Stimulated activated naive B cell treated with anti-CD40 and anti-IgM and Interleukin-4, amounts not matched to agents 10 μg/mL and 1 μg/mL and 100 μg/mL, for 72 hours (primary cell): Measurements from ENCODE around the gene TMEM207.

Experiments used
- ATAC-seq, 2 donors: fragments of 150-1000 bp; cut with Tn5 transposase; replicated peaks; 2 replicates each; pipeline ENCODE4 v1.10.0; 2021; ENCODE audit warnings: moderate library complexity in 1 of 2
- DNase-seq: peaks from one replicate; pipeline ENCODE4 v3.0.0; 2021
- H3K27ac Mint-ChIP-seq: one replicate; pipeline ENCODE4 v1.8.0; 2022; ENCODE audit warnings: mild to moderate bottlenecking, mixed read lengths
- H3K27me3 Mint-ChIP-seq, 2 donors: one replicate each; pipeline ENCODE4 v1.8.0; 2022; ENCODE audit warnings: mixed read lengths in 2 of 2
- H3K36me3 Mint-ChIP-seq, 2 donors: one replicate each; pipeline ENCODE4 v1.8.0; 2022; ENCODE audit warnings: mixed read lengths in 2 of 2, mild to moderate bottlenecking in 1 of 2
- H3K4me1 Mint-ChIP-seq, 2 donors: one replicate each; pipeline ENCODE4 v1.8.0; 2022; ENCODE audit warnings: mixed read lengths in 2 of 2, mild to moderate bottlenecking in 1 of 2
- H3K4me3 Mint-ChIP-seq, 2 donors: one replicate each; pipeline ENCODE4 v1.8.0; 2022; ENCODE audit warnings: mild to moderate bottlenecking in 2 of 2, mixed read lengths in 2 of 2, moderate library complexity in 1 of 2
- H3K9me3 Mint-ChIP-seq, 2 donors: one replicate each; pipeline ENCODE4 v1.8.0; 2022; ENCODE audit warnings: mixed read lengths in 2 of 2, mild to moderate bottlenecking in 1 of 2

TMEM207 gene

DNA sequence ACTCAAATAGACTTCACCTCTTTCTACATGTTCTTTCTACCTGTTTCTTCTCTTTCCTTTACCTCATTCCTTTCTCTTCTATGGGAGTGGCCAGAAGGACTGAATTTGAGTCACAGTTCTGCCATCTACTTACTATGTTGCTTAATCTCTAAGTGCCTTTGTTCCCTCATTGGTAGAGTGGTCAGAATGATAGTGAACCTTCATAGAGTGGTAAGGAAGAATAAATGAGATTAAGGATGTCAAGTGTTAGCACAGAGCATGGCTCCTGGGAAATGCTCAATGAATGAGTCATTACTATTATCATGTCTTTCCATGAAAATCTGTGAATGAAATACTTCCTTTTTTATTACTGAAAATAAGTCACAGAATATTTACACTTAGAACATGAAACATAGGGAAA lies 17.5 kb downstream of the TMEM207 start:
- Mint-ChIP-seq H3K27ac (no peak overlapping the region), H3K4me3 (no peak overlapping the region), H3K9me3 (peaks cover 0 to 4% of the 10 kb centered on the region in 2 donors), H3K4me1 (no peaks in the 10 kb centered on the region), H3K36me3 (no peaks in the 10 kb centered on the region), H3K27me3 (peaks cover 7 to 12% of the 10 kb centered on the region in 2 donors)
- DNase-seq, result no peak
- ATAC-seq, result no peak

DNA sequence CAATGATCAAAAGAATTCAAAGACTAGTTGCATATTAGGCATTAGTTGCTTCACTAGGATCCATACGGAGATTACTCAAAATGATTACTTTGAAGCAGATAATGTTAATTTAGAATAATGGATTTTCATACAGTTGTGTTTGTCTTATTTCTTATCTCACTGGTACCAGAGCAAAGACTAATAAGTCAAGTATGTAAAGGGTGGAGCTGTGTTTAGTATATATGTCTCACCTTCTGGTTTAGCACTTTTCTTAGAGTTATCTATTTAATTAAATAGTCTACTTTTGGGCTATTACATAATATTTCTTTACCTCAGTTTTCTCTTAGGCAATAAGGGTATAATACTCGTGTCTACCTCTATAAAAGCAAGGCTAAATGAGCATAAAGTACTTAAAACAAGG lies 18.8 kb downstream of the TMEM207 start:
- no peak overlapping the region for H3K4me3 Mint-ChIP-seq
- H3K27ac Mint-ChIP-seq, result no peak overlapping the region
- H3K9me3 Mint-ChIP-seq, result peaks cover 0 to 4% of the 10 kb centered on the region in 2 donors
- peaks cover 0 to 4% of the 10 kb centered on the region in 2 donors for H3K27me3 Mint-ChIP-seq
- H3K4me1 Mint-ChIP-seq, result no peaks in the 10 kb centered on the region
- DNase-seq, result no peak
- no peak for ATAC-seq
- no peaks in the 10 kb centered on the region for H3K36me3 Mint-ChIP-seq

DNA sequence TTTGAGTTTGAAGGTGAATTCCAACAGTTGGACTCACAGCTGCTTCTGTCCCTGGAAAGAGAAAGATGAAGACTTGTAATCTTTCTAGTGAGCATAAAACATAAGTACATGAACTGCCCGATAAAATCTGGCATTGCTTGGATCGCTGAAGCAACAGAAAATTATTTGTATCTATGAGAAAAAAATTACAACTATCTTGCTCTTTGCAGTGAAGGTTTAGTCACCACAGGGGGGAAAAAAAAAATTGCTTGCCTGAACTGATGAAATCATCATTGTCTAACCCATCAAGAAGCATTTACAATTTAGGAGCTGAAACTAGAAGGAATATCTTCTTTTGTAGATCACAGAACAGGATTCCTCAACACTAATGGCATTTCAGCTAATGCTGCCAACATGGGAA lies 20.0 kb downstream of the TMEM207 start:
- no peak for DNase-seq
- Mint-ChIP-seq H3K27me3 (peaks cover 0 to 4% of the 10 kb centered on the region in 2 donors), H3K4me1 (peaks cover 0 to 5% of the 10 kb centered on the region in 2 donors), H3K4me3 (no peak overlapping the region), H3K9me3 (peaks cover 0 to 4% of the 10 kb centered on the region in 2 donors), H3K27ac (no peak overlapping the region), H3K36me3 (no peaks in the 10 kb centered on the region)
- no peak for ATAC-seq

DNA sequence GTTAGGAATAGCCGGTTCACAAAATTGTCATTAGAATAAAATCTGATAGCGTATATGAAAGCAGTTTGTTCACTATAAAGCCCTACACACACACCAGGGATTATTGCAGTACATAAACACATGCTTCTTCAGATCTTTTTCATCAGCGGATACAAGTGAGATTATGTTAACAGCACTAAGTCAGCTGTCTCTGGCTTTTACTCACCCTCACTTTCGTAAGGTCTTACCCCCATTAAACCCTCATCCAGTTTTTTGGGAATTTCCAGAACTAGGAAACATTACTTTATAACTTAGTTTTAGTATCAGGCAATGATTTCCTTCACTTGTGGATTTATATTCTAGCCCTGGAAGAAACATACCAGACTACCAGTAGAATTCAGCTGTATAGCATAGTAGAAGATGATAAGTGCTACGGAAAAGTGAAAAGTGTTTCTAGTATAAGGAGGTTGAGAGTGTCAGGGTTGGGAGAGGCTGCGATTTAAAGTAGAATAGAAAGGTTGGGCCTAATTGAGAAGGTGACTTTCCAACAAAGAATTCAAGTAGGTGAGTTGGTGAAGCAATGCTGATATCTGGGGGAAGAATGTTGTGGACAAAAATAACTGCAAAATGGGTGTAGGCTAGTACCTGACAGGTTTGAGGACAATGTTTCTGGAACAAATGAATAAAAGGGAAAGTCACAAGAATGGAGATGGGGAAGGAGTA lies 22.7 kb downstream of the TMEM207 start:
- ATAC-seq (no peak), DNase-seq (no peak)
- Mint-ChIP-seq H3K9me3 (no peaks in the 10 kb centered on the region), H3K36me3 (no peaks in the 10 kb centered on the region), H3K4me3 (no peak overlapping the region), H3K27me3 (no peaks in the 10 kb centered on the region), H3K4me1 (peaks cover 2 to 10% of the 10 kb centered on the region in 2 donors), H3K27ac (no peak overlapping the region)

DNA sequence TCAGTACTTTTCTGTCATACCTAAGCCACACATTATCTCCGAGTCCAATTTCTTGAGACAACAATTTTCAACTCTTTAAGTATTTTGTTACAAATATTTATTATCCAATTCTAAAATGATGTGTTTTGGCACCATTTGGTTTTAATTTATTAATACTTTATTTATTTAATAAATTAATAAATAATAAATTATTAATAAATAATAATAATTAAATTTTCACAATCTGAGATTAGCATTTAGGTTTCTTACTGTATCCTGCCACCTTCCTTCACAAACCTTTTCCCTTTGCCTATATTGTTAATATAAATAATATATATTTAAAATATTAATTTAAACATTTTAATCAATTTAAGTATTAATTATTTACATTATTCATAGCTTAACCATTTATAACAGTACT lies 23.9 kb downstream of the TMEM207 start:
- Mint-ChIP-seq H3K36me3 (no peaks in the 10 kb centered on the region), H3K4me3 (no peak overlapping the region), H3K27ac (no peak overlapping the region), H3K27me3 (no peaks in the 10 kb centered on the region), H3K4me1 (peaks cover 2 to 10% of the 10 kb centered on the region in 2 donors), H3K9me3 (no peaks in the 10 kb centered on the region)
- DNase-seq (no peak), ATAC-seq (no peak)

DNA sequence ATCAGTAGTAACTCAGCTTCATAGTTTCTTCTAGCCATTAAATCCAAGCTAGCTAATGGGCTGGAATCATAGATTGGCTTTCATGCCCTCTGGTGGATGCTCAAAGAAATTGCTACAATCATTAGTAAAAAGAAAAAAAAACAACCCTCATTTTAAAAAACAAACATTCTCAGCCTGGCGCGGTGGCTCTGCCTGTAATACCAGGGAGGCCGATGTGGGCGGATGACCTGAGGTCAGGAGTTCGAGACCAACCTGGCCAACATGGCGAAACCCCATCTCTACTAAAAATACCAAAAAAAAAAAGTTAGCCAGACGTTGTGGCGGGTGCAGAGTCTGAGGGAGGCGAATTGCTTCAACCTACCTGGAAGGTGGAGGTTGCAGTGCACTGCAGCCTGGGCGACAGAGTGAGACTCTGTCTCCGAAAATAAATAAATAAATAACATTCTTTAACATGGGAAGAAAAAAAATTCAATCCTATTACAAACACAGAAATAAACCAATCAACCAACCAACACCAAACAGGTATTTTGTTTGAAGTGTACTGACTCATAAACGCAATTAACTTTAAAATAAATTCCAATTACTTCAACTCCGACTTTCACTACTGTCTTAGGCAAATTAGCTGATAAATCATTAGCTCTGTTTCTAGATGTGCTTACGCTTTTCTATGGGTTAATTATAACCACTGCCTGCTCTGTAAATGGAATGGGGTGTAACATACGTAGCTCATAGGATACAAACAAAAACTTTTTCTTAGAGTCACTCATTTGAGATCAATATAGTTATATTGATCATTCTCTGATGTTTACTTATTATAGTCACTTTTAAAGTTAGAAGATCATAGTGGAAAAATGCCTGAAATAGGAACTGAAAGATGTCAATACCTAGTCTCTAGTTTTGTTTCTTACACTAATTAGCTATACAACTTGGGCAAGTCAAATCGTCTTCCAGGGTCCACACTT lies 24.9 kb downstream of the TMEM207 start:
- no peaks in the 10 kb centered on the region for H3K36me3 Mint-ChIP-seq
- ATAC-seq (peak; percentile 44 to 61), DNase-seq (peak; percentile 6)
- H3K27ac Mint-ChIP-seq, result peak overlapping the region; percentile 43
- no peaks in the 10 kb centered on the region for H3K27me3 Mint-ChIP-seq
- no peak overlapping the region for H3K4me3 Mint-ChIP-seq
- no peaks in the 10 kb centered on the region for H3K9me3 Mint-ChIP-seq
- H3K4me1 Mint-ChIP-seq, result peaks cover 2 to 10% of the 10 kb centered on the region in 2 donors

DNA sequence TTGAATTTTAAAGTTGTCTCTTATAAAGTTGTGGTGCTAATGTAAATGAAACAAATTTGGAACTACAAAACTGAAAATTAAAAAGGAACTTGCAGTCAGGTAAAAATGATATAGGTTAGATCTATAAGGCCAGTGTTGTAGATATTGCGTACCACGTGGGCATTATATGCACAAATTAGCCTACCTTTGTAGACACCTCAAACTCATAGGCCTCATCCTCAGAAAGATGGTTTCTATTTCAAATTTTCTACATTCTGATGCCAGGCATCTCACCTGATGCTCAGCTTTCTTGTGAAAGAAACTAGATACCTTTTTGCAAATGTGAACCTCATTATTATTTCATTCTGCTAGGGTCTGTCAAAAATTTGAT lies 25.6 kb downstream of the TMEM207 start:
- ATAC-seq, result no peak
- Mint-ChIP-seq H3K27ac (no peak overlapping the region), H3K4me1 (peaks cover 2 to 10% of the 10 kb centered on the region in 2 donors), H3K27me3 (no peaks in the 10 kb centered on the region), H3K4me3 (no peak overlapping the region), H3K36me3 (no peaks in the 10 kb centered on the region), H3K9me3 (no peaks in the 10 kb centered on the region)
- DNase-seq, result no peak

DNA sequence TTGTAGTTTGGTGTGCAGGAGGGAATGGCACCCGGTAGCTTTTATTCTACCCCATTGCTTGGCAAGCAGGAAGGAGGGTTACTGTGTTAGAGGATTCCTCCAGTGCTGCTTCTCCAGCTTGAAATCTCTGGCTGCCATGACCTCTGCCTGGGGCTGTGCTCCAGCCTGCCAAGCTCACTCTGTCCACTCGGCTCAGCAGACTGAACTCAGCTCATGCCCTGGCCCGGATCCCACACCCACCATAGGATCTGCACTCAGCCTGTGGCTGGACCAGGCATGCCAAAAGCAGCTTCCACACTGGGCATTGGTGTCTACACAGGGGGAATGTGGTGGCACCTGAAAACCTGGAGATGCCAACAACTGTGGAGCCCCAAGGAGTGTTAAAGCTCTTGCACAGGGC lies 35.4 kb downstream of the TMEM207 start:
- Mint-ChIP-seq H3K27ac (no peak overlapping the region), H3K27me3 (peaks cover 6% of the 10 kb centered on the region in 2 donors), H3K36me3 (no peaks in the 10 kb centered on the region), H3K4me3 (no peak overlapping the region), H3K9me3 (peaks cover 0 to 9% of the 10 kb centered on the region in 2 donors), H3K4me1 (no peaks in the 10 kb centered on the region)
- no peak for ATAC-seq
- no peak for DNase-seq

DNA sequence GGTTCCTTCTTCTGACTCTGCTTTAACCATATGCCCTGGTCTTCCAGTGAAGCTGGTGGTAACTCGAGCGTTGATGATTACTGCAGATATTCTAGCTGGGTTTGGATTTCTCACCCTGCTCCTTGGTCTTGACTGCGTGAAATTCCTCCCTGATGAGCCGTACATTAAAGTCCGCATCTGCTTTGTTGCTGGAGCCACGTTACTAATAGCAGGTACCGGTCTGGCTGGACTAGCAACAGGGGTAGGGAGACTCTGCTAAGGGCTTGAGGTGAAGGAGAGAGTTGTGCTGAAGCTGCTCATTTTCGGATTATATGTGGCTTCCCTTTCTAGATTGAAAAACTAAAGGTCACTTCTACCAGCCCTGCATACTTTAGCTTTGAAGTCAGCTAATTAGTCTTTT lies 45.0 kb downstream of the TMEM207 start:
- H3K27ac Mint-ChIP-seq, result no peak overlapping the region

DNA sequence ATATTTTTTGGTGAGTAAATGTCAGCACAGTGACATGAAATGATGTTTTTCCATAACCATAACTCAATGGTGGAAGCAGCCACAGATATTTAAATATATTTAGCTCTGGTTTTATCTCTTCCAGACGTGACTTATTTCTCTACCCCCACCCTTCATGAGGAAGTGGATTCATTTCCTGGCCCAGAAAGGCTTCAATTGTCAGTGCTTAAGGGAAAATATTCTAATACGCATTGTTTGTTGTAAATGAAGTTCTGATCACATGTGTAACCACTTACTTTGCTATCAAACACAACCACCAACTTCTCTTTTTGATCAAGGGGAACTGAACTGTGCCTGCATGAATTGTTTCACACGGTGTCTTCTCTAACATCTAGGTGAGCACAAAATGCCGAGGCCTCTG lies 47.7 kb downstream of the TMEM207 start:
- Mint-ChIP-seq H3K4me3 (no peak overlapping the region), H3K27me3 (no peaks in the 10 kb centered on the region), H3K27ac (no peak overlapping the region), H3K9me3 (no peaks in the 10 kb centered on the region), H3K4me1 (no peaks in the 10 kb centered on the region), H3K36me3 (no peaks in the 10 kb centered on the region)
- no peak for DNase-seq
- no peak for ATAC-seq

More for the DNA sequence above, 45.0 kb downstream of the TMEM207 start:
- no peaks in the 10 kb centered on the region for H3K9me3 Mint-ChIP-seq
- H3K27me3 Mint-ChIP-seq, result no peaks in the 10 kb centered on the region
- ATAC-seq, result no peak
- no peaks in the 10 kb centered on the region for H3K36me3 Mint-ChIP-seq
- no peak for DNase-seq
- no peak overlapping the region for H3K4me3 Mint-ChIP-seq
- H3K4me1 Mint-ChIP-seq, result no peaks in the 10 kb centered on the region

DNA sequence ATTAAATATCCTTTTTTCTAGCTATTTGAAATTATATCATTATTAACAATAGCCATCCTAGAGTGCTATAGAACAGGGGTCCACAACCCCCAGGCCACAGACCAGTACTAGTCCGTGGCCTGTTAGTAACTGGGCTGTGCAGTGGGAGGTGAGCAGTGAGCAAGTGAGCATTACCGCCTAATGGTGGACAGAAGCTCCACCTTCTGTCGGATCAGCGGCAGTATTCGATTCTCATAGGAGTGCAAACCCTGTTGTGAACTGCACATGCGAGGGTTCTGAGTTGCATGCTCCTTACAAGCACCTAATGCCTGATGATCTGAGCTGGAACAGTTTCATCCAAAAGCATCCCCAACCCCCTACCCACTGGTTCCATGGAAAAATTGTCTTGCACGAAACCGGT lies 50.0 kb downstream of the TMEM207 start:
- no peak for DNase-seq
- no peaks in the 10 kb centered on the region for H3K4me1 Mint-ChIP-seq
- H3K27me3 Mint-ChIP-seq, result no peaks in the 10 kb centered on the region
- ATAC-seq, result no peak
- H3K4me3 Mint-ChIP-seq, result no peak overlapping the region
- no peaks in the 10 kb centered on the region for H3K9me3 Mint-ChIP-seq
- no peaks in the 10 kb centered on the region for H3K36me3 Mint-ChIP-seq
- no peak overlapping the region for H3K27ac Mint-ChIP-seq

DNA sequence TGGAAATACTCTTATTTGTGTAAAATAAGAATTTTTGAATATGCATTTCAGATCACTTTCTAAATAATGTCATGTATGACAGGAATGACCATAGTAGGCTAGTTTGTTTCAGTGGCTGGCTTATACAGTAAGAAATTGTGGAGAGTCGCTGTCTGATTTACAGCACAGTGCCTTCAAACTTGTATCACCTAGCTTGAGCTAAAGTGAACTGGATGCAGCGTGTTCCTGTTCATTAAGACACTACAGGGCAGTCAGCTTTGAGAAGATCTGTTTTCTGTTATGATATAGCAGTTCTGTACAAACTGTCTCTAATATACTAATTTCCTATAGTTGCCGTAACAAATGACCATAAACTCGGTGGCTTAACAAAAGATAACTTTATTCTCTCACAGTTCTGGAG lies 51.8 kb downstream of the TMEM207 start:
- Mint-ChIP-seq H3K4me1 (no peaks in the 10 kb centered on the region), H3K36me3 (no peaks in the 10 kb centered on the region), H3K9me3 (no peaks in the 10 kb centered on the region), H3K27ac (no peak overlapping the region), H3K27me3 (no peaks in the 10 kb centered on the region), H3K4me3 (no peak overlapping the region)
- ATAC-seq (no peak), DNase-seq (no peak)

DNA sequence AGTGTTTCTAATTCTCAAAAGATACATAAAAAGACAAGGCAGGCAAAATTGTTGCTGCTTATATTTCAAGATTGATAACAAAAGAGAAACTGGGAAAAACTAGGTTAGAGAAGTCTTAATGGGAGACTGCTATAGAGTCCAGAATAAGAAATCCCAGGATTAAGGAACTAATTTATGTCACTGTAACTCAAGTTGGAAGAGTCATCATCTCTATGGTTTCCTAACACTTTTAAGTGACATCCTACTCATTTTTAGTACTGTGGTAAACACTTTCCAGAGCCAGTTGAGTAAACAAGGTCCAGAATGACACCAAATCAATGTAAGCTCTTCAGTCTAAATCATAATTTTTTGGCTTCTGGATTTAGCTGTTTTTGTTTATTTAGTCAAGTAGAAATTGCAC lies 53.7 kb downstream of the TMEM207 start:
- DNase-seq (no peak), ATAC-seq (no peak)
- no peaks in the 10 kb centered on the region for H3K27me3 Mint-ChIP-seq
- H3K36me3 Mint-ChIP-seq, result no peaks in the 10 kb centered on the region
- H3K9me3 Mint-ChIP-seq, result no peaks in the 10 kb centered on the region
- no peak overlapping the region for H3K27ac Mint-ChIP-seq
- no peaks in the 10 kb centered on the region for H3K4me1 Mint-ChIP-seq
- no peak overlapping the region for H3K4me3 Mint-ChIP-seq

DNA sequence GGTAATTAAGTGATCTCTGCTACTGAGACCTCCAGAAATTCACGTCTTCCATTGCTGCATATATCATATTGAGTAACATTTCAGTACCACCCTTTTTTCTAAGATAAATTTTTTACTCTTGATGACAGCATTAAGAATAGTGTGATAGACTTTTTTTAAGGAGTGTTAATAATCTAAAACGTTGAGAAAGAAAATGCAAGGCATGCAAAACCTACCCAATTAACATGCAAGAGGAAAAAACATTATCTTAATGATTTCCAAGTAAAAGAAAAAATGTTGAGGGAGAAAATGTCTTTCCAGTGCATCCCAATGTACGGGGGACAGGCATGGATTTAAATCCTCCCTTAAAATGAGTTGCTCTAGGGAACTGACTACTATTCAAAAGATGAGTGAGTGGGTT lies 61.0 kb downstream of the TMEM207 start:
- Mint-ChIP-seq H3K9me3 (no peaks in the 10 kb centered on the region), H3K4me1 (no peaks in the 10 kb centered on the region), H3K27me3 (no peaks in the 10 kb centered on the region), H3K36me3 (no peaks in the 10 kb centered on the region), H3K27ac (no peak overlapping the region), H3K4me3 (no peak overlapping the region)
- ATAC-seq (no peak), DNase-seq (no peak)
